Stimulated activated CD4-positive, alpha-beta T cell treated with anti-CD3 and anti-CD28 coated beads, TNF-alpha, amount 100 ng/mL, for 24 hours (primary cell): ENCODE results near the gene RELA.

Experiments
- DNase-seq, 3 experiments: peaks; one replicate each; pipeline ENCODE4 v3.0.0-alpha.2; 2020; ENCODE audit warnings: low read depth in 3 of 3

Gene RELA

DNA sequence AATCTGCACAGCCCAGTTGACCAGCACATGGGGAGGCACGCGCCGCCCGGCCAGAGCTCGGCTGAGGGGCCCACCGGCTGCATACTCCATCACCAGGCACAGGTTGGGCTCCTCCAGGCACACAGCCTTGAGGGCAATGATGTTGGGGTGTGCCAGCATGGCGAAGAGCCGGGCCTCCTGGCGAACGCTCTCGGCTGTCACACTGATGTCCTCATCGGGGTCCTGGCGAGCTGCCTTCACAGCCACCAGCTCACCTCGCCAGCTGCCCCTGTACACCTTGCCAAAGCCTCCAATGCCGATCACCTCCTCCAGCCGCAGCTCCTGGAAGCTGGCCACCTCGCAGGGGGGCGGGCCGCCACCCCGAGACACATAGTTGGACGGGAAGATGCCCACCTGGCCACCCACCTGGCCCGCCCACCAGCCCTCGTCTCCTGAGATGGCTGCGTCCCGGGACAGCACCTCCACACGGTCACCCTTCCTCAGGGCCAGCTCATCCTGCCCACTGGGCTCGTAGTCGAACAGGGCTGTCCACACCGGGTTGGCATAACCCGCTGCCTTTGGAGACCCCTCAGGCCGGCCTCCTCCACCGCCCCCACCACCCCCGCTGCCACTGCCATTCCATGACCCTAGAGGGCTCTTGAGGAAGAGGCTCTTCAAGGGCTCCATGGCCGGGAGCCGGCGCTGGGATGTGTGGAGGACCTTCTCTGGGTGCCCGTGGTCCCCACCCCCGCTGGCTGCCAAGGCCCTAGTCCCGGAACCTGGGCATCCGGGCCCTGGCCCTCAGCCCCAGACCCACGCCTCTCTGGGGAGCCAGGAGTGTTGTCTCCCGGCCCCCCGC, 49.4 kb downstream of the RELA start:
- no peak for DNase-seq

- no peak for DNase-seq
Observed at GRCh38 chr11:65612691-65613090, 50.0 kb downstream of the RELA start.

DNA sequence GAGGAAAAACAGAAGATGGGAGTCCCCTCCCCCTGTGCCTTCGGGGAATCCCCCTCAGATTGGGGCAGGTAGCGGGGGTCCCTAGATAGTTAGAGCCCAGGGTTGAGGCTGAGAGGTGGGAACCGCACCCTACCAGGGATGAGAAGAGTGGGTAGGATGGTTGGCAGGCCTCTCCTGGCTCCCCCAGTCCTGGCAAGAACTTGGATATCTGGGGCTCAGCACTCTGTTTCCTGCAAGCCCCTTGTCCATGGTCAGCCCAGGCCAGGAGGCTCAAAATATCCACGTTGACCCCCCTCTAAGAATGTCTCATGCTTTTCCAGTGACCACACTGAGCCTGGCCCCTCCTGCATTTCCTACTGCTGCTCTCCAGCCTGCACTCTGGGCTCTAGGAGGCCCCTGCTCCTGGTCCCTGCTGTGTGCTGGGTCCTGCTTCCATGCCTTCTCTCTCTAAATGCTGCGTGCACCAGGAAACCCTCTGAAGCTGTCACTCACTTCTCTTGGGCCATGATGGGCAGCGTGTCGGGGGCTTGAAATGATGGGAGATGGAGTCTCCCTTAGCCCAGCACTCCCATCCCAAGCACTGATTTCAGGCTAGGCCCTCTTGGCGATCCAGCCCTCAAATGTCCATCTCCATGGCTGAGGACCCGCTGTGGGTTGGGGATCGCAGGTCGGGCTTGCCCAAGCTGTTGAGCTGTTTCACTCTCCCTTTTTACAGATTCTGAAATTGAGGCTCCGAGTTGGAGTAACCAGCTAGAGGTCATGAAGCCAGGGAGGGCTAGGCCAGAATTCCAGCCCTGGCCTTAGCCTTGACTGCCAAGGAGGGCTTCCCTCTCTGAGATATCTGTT, 50.7 kb downstream of the RELA start:
- DNase-seq: no peak

DNA sequence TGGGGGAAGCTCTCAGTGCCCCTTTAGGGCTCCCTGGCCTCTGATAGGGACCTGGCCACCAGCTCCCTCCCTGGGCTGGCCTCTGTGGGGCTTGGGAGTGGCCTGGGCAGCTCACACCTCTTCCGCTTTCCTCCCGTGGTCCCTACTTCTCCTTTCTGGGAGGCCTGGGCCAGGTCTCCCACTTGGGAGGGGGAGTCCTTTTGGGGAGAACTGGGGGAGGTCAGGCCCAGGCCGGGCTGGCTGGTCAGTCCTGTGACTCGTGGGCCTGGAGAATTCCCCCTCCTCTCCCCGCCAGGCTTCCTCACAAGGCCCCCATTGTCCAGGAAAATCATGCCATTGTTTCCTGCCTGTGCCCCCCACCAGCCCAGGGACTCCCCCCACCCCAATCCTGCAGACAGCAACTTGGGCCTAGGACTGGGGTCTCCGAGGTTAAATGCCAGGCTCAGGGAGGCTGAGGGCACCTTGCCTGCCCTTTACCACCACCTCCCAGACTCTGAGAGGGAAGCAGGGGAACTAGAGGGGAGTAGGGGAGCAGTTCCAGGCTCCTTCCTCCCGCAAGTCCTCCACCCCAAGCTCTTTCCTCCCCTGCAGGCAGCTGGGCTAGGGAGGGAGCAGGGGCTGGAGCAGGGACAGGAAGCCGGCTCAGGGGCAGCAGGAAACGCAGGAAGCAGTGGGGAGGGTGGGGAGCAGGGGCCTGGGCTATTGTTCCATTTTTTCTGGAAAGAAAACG, 51.5 kb downstream of the RELA start:
- no peak for DNase-seq

DNA sequence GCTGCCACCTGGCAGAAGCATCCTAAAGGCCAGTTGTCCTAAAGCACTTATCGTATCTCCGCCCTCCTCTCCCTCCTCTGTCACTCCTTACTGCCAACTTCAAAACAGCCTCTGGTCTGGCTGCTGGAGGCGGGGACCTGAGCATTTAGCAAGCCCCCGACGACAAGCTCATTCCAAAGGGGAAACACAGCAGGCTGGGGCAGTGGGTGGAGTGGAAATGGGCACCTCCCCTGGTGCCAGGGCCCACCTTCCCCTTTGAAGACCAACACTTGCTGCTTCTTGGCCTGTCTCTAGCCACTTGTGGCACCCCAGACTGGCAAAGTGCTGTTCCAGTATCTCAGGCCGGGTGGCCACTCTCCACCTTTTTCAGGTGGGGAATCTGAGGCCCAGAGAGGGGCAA, 52.3 kb downstream of the RELA start:
- DNase-seq: no peak

- no peak for DNase-seq
Observed at GRCh38 chr11:65609665-65610064, 53.1 kb downstream of the RELA start.

- no peak for DNase-seq
Observed at GRCh38 chr11:65609229-65609628, 53.5 kb downstream of the RELA start.

DNA sequence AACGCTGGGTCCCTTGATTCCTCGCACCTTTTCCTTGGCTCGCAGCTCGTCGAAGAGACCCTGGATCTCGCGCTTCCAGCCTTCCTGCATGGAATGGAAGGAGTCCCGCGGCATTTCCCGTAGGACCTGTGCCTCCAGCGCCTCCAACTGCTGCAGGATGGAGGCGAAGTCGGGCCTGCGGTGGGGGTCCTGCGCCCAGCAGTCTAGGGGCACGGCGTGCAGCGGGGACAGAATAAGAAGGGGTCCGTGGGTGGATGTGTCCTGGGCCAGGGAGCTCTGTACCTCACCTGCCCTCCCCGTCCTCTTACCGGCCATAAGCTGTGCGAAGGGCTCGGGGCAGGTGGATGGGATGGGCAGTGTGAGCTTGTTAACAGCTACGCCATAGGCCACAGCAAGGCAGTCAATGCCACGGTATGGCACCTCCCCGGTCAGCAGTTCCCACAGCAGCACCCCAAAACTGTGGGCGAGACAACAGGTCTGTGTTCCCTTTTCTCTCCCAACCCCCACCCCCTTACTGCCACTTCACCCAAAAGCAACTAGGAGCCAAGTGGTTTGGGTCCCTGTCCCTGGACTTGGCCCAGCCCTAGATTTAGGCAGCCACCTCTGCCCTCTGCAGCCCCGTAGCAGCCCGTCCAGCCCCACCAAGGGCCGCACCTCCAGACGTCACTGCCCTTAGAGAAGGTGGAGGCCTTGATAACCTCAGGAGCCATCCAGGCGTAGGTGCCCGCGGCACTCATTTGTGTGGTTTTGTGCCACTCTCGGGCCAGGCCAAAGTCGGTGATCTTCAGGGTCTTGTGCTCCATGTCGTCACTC, 54.9 kb downstream of the RELA start:
- DNase-seq: no peak

DNA sequence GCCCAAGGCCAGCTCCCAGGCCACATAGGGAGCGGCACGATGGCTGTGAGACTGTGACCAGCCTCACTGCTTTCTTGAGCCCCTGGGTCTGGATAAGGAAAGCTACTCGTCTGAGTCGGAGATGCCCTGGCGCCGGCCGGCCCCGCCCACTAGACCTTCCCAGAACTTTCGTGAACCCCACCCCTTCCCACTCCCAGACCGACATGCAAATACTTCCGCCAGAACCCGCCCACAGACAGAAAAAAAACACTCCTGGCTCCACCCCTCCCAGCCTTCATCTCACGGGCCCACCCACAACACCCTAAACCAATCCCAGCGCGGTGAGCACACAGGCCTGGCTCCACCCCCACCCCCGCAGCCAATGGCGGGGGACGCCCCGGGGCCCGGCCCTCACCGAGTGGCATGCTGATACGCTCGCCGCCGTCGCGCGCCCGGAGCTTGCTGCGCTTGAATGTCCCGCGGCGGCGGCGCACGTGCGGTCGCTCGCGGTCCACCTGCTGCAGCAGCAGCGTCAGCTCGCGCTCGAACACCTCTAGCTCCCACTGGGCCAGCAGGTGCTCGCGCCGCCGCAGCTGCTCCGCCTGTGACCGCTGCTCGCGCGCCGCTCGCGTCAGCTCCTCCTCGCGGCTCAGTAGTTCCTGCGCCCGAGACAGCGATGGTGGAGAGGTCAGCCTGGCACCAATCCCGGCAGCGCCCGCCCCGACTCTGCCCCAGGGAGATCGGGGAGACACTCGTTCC, 55.7 kb downstream of the RELA start:
- DNase-seq: no peak

DNA sequence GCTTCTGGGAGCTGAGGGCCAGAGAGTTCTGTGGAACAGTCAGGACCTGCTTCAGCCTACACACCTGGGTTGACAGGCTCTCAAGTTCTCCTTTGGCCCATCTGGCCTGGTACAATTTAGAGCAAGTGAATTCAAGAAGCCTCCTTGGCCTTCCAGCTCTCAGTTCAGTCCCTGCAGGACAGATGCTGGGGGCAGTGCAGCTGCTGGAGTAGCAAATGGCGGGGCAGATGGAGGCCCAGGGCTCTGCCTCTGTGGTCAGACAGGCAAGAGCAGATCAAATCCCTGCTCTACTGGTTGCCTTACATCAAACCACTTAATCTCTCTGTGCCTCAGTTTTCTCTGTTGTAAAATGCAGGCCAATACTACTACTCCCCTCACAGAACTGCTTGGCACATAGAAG, 58.5 kb downstream of the RELA start:
- DNase-seq: no peak
